ENCODE measurements around the gene TTLL5. TPM values are rescaled to one million over a fixed set of nuclear protein-coding genes. Genes with fewer than 3 reads are reported as not detected.

The TTLL5 gene
- total and polyA plus RNA-seq, 9 of the 15 experiments (the other 6 are each of a cell fraction or from before 2014, with no cell fraction given): 4.1 to 18.9 (median 12.6) TPM

DNA sequence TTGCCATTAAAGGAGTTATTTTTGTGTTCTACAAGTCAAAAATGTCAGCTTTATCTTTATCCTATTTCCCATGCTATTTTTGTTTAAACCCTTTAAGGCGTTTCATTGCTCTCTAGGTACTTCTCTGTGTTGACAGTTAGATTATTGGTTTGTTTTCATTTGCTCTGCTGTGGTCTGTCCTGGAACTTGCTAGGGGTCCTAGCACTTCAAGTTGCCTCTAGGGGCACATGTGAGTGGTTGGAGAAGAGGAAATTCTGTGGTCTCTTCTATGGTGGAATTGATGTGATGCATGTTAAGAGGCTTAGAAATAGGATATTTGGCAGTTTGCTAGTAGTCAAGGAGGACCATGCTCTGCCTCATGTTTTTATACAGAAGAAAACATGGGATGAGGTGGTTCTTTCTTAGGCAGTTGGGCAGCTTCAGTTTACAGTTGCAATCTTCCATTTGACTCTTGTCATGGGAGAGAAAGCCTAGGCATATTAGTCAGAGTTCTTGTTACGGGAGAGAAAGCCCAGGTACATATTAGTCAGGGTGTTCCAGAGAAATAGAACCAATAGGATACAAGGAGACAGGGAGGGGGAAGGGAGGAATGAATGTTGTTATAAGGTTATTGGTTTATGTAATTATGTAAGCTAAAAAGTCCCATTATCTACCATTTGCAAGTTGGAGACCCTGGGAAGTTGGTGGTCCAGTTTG, 14.4 kb downstream of the TTLL5 start:
- Histone ChIP-seq H3K4me3 (no peak overlapping the region), H4K20me1 (replicated peaks; ENCODE audit: control insufficient read depth, insufficient read depth, low read length) (no peaks in the 10 kb centered on the region), H2AFZ (ENCODE audit: low read depth, low read length) (no peak overlapping the region), H3K9me1 (ENCODE audit: control insufficient read depth, insufficient read depth, low read length) (peaks cover 8% of the 10 kb centered on the region), H3K27ac (ENCODE audit: extremely low read depth, low read depth, low read length) (no peak overlapping the region), H3K4me2 (ENCODE audit: insufficient read depth, low read length) (no peak overlapping the region), H3K9ac (ENCODE audit: insufficient read depth in 1 of 2, low read depth in 2 of 2, low read length in 2 of 2) (no peak overlapping the region), H3K9me3 (replicated peaks; ENCODE audit: control insufficient read depth, insufficient read depth, low read depth, low read length) (no peaks in the 10 kb centered on the region), H3K36me3 (ENCODE audit: control insufficient read depth, insufficient read depth, low read length) (peaks cover 1% of the 10 kb centered on the region; the same call in 1 of the 3 replicates), H3K4me1 (replicated peaks in 1 of 2; ENCODE audit: control insufficient read depth in 2 of 2, insufficient read depth in 2 of 2, low read length in 2 of 2) (no peaks in the 10 kb centered on the region), H3K79me2 (ENCODE audit: control insufficient read depth, insufficient read depth, low read length) (no peaks in the 10 kb centered on the region), H3K27me3 (ENCODE audit: control insufficient read depth in 2 of 2, insufficient read depth in 2 of 2, low read length in 2 of 2) (no peaks in the 10 kb centered on the region)
- intact Hi-C loops (cut with micrococcal nuclease): no loop called here
- peak; percentile 6 for FAIRE-seq
- no peak for TF ChIP-seq ZNF3 (CRISPR knock-in tag; IDR thresholded peaks at IDR 0.05)
- TF ChIP-seq CTCF (IDR thresholded peaks at IDR 0.05 in 2 of 3, conservative IDR thresholded peaks at IDR 0.05 in 1 of 3; ENCODE audit: insufficient read depth in 2 of 3, low read depth in 1 of 3, low read length in 3 of 3): peak in 2 of 3 experiments; percentile 20 to 25; a peak in 1 of 6 replicates
- no TSS peak for BruUV-seq (replicated peaks)
- ATAC-seq: peak; percentile 61; the same call in 2 of the 3 replicates
- no peak for DNase-seq (ENCODE audit: extremely low read depth in 1 of 4, low spot score in 3 of 4)
- ChIA-PET POLR2A (interaction anchor here (0.7 kb wide), 1 partner anchor 818 kb away, joined by 3 read pairs; no protein-coding TSS in a partner anchor), CTCF (ENCODE audit: low intra/inter-chr PET ratio) (no interaction called here)
- WGBS (ENCODE audit: insufficient coverage, low coverage, missing lambda C conversion rate): 50% methylated on average over 2 of the region's 2 CpGs
- in situ Hi-C loops (cut with MboI): no loop called here
